NCI-H526 (cell line): ENCODE data around the gene PACS1.
"Not testable (repeated sequence)": the region's sequence is repeated elsewhere in the genome, so short reads cannot be mapped to it uniquely, and the experiment has no call there.

Experiments used
- DNase-seq, 2 experiments: peaks; one replicate each; lab custom pipeline; 2025; lab: John Stamatoyannopoulos, UW

Gene PACS1

GRCh38 chr11:66253081-66253480, 183.0 kb downstream of the PACS1 start:
- not testable (repeated sequence) for DNase-seq

GRCh38 chr11:66258473-66258893, 188.4 kb downstream of the PACS1 start:
- DNase-seq = no peak

- no peak for DNase-seq
Measured at GRCh38 chr11:66259225-66259624, 189.2 kb downstream of the PACS1 start.

DNA sequence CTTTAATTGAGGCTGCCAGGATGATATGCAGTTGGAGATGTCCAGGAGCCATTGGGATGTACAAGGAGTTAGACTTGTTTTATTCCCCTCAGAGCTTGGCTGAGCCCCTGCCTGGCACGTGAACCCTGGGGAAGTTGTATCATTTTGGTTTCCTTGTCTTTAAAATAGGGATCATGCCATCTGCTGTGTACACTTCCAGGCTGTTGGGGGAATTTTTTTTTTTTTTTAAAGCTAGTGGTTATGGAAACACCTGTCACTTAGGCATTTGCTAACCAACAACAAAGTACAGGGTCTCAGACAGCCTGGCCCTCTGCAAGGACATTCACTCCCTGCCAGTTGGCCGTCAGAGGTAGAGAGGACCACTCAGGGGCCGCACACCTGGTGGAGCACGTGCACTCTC, 189.9 kb downstream of the PACS1 start:
- DNase-seq = no peak

- no peak for DNase-seq
Measured at GRCh38 chr11:66261578-66261977, 191.5 kb downstream of the PACS1 start.

DNA sequence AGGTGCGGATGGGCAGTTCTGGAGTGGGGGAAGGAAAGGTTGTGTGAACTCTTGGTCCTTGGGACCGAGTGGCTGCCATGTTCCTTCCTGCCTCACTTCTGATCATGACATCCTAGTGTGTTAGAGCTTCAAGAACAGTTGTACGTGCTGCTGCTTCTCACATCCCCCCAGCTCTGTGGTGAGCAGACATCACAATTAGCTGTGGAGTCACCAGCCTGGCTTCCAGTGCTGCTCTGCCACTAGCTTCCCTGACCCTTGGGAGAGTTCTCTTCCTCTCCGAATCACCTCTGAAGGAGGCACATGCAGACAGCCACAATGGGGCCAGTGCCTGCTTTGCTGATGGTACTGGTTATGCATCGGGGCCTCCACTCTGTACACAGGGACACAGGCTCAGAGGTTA, 192.1 kb downstream of the PACS1 start:
- no peak for DNase-seq

GRCh38 chr11:66262696-66263095, 192.6 kb downstream of the PACS1 start:
- DNase-seq = no peak

DNA sequence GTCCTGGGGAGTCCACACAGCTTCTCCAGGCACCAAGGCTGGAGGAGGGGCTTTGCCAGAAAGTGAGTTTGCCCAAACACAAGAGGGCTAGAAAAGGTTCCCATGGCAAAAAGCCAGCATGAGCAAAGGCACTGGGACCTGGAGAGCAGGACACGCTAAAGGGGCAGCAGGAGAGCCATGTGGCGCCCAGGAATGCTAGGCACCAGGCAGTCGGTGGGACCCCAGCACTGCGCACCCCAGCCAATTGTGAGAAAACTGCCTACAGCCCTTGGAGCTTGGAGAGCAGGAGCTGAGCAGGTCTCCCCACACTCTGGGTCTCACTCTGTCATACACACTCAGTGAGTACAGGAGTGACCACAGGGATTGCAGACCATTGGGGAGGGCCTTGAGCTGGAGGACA, 193.2 kb downstream of the PACS1 start:
- no peak for DNase-seq

- no peak for DNase-seq
Measured at GRCh38 chr11:66263785-66264184, 193.7 kb downstream of the PACS1 start.

DNA sequence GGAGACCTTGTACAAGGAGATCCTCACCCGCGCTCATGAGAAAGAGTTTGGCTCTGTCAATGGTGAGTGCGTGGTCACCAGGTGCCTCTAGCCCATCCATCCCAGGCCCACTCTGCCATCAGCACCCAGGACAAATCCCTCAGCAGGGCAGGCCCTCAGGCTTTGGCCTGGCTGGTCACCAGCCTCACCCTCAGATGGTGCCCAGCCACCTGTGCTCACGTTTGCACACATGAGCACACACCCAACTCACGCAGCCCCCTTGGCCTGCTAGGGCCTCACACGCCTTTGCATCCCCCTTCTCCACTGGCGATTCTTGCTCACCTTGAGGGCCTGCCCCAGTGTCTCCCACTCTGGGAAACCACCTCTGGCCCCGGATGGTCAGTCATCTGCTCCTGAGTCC, 194.3 kb downstream of the PACS1 start:
- DNase-seq = no peak

GRCh38 chr11:66264914-66265313, 194.8 kb downstream of the PACS1 start:
- DNase-seq = peak; percentile 30 to 62

GRCh38 chr11:66265531-66266377, 195.7 kb downstream of the PACS1 start:
- no peak for DNase-seq

DNA sequence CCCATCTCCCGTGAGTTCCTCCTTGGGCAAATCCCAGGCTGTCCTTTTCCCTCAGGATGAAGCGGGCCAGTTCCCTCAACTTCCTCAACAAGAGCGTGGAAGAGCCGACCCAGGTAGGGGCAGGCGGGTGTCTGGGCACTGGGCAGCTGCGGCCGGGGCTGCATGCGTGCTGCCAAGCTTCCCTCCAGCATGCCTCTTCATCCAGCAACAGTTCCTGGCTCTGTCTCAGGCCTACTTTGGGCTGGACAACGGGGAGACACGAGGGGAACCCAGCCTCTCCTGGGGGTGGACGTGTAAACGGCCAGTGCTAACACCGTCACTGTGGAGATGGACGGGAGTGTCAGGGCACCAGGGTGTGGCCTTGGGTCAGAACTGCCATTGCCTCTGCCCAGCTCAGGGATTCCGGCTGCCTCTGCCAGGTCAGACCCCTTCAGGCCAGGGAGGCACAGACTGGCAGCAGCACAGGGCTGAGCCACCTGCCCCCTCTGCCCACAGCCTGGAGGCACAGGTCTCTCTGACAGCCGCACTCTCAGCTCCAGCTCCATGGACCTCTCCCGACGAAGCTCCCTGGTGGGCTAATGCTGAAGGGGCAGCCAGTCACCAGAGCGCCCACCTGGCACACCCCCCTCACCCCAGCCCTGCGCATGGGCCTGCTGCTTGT, 196.4 kb downstream of the PACS1 start:
- DNase-seq = no peak

- no peak for DNase-seq
Measured at GRCh38 chr11:66267039-66267378, 196.9 kb downstream of the PACS1 start.

DNA sequence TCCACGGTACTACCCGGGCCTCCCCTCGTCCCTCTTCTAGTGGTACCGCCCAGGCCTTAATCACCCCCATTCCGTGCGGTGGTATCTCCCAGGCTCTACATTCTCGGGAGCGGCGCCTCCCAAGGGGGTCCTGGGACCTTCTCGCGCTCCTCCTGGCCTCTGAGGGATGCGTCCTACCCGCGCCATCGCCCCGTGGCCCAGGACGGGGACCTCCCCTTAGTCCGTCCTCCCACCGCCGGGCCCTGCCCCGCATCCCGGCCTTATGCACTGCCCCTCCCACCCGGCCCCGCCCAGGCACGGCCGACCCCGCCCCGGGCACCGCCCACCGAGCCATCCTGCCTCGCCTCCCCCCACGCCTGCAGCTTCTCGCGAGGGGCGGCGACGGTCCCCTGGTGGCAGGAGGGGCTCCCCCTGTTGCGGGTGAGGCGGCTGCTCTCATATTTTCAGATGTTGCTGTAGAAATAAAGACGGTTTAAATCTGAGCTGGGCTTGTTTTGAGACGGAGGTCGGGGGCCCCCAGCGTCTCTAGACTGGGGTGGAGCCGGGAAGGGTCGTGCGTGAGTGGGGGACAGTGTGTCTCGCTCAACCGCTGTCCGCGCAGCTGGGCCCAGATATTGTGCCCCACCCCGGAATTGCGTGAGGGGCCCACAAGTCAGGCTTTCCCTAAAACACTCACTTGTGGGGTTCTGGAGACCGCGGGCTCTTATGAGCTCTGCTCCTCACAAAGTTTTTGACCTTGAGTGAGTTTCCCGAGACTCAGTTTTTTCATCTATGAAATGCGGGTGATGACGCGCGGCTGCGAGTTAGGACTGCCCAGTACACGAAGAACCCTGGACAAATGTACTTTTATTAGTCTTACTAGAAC, 197.5 kb downstream of the PACS1 start:
- DNase-seq = peak; percentile 71 to 88

- peak; percentile 98 to 100 for DNase-seq
Measured at GRCh38 chr11:66268244-66268951, 198.3 kb downstream of the PACS1 start, which contains the start of gene RAB1B. TSS of gene RAB1B (plus strand) at chr11:66268639. CDS start at chr11:66268680, 41 bp downstream.

DNA sequence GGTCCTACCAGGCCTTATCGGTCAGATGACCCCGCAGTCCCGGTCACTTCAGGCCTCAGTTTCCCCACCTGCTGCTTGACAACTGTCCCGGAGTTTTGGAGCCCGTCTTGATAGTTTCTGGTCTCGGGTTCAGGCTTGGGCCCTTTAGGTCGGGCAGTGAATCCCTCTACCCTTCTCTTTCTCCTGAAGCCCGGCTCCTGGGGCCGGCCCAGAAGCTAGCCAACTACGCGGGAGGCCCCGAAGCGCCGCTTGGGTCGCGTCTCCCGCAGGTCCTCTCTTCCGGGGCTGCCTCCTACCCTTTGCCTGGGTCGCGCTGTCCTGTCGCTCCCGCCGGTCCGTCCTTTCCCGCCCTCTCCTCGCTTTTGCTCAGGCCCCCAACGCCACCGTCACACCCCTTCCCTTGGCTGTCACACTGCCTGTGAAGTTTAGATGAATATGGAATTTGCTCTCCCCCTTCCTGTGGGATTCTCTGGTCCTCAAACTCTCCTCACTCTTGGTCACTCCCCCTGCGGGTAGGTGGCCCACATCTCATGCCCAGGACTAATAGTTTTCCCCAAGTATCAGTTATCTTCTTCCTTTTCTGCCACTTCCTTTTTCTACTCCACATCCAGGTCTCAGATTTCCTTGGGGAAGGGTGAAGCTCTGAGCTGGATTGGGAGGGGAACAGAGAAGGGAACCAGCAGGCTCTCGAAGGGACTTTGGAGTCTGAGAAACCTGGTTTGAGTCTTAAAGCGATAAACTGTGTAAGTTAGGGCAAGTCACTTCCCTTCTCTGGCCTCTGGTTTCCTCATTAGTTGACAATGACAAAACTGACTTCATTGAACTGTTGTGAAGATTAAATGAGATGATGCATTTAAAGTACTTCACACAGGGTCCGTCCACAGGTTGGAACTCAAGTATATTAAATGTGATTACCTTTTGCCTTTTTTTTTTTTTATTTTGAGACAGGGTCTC, 199.2 kb downstream of the PACS1 start:
- peak in 1 of 2 experiments; percentile 65 for DNase-seq

- no peak for DNase-seq
Measured at GRCh38 chr11:66271816-66272215, 201.7 kb downstream of the PACS1 start.

GRCh38 chr11:66272596-66272995, 202.5 kb downstream of the PACS1 start:
- no peak for DNase-seq

DNA sequence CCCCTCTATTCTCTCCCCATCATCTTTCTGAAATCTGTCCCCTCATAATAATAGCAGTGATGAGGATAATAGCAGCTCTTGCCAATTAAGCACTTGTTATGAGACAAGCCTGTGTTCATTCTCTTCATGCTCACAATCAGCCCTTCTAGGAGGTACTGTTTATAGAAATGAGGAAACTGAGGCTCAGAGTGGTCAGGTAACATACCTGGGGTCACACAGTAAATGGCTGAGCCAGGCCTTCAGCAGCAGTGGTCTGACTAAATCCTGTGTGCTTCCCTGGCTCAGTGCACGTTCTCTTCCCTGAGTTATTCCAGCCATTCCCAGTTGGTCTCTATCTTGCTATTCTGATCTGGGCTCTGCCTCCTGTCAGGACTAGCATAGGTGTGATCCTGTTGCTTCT, 204.1 kb downstream of the PACS1 start:
- DNase-seq = no peak

GRCh38 chr11:66275396-66275795, 205.3 kb downstream of the PACS1 start:
- no peak for DNase-seq
